Mammary epithelial cell (primary cell): ENCODE measurements around the gene TMEM161A.

Experiments used
- CTCF ChIP-seq, 2 donors: IDR thresholded peaks in 1 of 2; conservative IDR thresholded peaks in 1 of 2; 2 replicates each; pipeline ENCODE4 v1.5.1; 2011 to 2012; ENCODE audit warnings: inconsistent platforms in 2 of 2, low read length in 2 of 2, mild to moderate bottlenecking in 2 of 2, control low read depth in 1 of 2, low read depth in 1 of 2; ENCODE audit not compliant: insufficient read depth in 1 of 2; ENCODE audit errors: extremely low read depth in 1 of 2
- EZH2 ChIP-seq: IDR thresholded peaks from 2 replicates; pipeline ENCODE4 v1.6.1; 2012; ENCODE audit warnings: low read length, inconsistent platforms, borderline replicate concordance

DNA sequence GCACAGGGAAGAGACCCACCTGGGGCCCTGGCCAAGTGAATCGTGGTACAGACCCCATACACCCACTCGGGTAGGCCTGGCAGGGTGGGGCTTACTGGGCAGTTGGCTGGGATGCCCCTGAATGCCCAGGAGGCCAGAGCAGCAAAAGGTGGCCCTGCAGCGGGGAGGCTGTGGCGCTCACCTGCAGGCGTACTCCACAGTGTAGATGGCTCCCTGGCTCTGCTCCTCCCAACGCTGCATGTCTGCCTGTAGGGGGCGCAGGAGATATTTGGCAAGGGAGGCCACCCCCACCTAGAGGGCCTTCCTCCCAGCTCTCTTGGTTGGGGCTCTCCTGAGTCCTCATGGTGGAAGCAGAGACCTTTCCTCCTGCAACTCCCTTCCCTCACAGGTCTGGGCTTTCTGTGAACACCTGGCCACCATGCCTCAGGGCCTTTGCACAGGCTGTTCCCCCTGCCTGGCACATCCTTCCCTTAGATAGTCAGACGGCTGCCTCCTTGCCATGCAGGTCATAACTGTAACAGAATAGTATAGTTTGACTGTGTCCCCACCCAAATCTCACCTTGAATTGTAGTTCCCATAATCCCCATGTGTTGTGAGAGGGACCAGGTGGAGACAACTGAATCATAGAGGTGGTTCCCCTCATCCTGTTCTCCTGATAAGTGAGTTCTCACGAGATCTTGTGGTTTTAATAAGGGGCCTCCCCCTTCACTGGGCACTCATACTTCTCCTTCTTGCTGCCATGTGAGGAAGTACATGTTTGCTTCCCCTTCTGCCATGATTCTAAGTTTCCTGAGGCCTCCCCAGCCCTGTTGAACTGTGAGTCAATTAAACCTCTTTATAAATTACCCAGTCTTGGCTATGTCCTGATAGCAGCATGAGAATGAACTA lies 47.8 kb upstream of the TMEM161A start:
- peak; percentile 66 to 84 for TF ChIP-seq CTCF (conservative IDR thresholded peaks at IDR 0.05 in 1 of 2, IDR thresholded peaks at IDR 0.05 in 1 of 2; ENCODE audit: extremely low read depth in 1 of 2, insufficient read depth in 1 of 2, low read depth in 1 of 2, low read length in 2 of 2)
- no peak for TF ChIP-seq EZH2
